ENCODE measurements around the gene FBXO31.

GRCh38 chr16:87424266-87424665 is 40.7 kb upstream of the FBXO31 start:
- TF ChIP-seq CTCF (IDR thresholded peaks at IDR 0.05), result no peak
- TF ChIP-seq EP300 (IDR thresholded peaks at IDR 0.05), result no peak
- no peak for TF ChIP-seq POLR2AphosphoS5 (IDR thresholded peaks at IDR 0.05)
